IMR-90 (cell line): ENCODE results near the gene DPF3.

ENCODE experiments used
- BHLHE40 ChIP-seq: fragments of 150-350 bp; IDR thresholded peaks from 2 replicates; pipeline ENCODE4 v1.6.1; 2016; ENCODE audit warnings: mild to moderate bottlenecking, low read depth, low read length
- CEBPB ChIP-seq: IDR thresholded peaks from 2 replicates; pipeline ENCODE4 v1.6.1; 2012; ENCODE audit warnings: low read depth, low read length, improper control_type of control experiment
- FOS ChIP-seq: fragments of 150-350 bp; IDR thresholded peaks from 2 replicates; pipeline ENCODE4 v1.6.1; 2016; ENCODE audit warnings: low read depth, low read length
- MAFK ChIP-seq: IDR thresholded peaks from 2 replicates; pipeline ENCODE4 v1.6.1; 2012; ENCODE audit warnings: low read depth, low read length, improper control_type of control experiment
- MXI1 ChIP-seq: IDR thresholded peaks from 2 replicates; pipeline ENCODE4 v1.6.1; 2012; ENCODE audit warnings: low read depth, mild to moderate bottlenecking, low read length, moderate library complexity, borderline replicate concordance
- NFE2L2 ChIP-seq: fragments of 150-350 bp; IDR thresholded peaks from 2 replicates; pipeline ENCODE4 v1.6.1; 2016; ENCODE audit warnings: low read depth, mild to moderate bottlenecking, low read length
- POLR2A ChIP-seq: IDR thresholded peaks from 2 replicates; pipeline ENCODE4 v1.6.1; 2012; ENCODE audit warnings: mild to moderate bottlenecking, low read depth, low read length
- RAD21 ChIP-seq: IDR thresholded peaks from 2 replicates; pipeline ENCODE4 v1.6.1; 2012; ENCODE audit warnings: low read length, improper control_type of control experiment
- RCOR1 ChIP-seq: IDR thresholded peaks from 2 replicates; pipeline ENCODE4 v1.6.1; 2012; ENCODE audit warnings: mild to moderate bottlenecking, low read length, improper control_type of control experiment; ENCODE audit not compliant: insufficient replicate concordance
- RFX5 ChIP-seq: IDR thresholded peaks from 2 replicates; pipeline ENCODE4 v1.8.0; 2012; ENCODE audit warnings: low read depth, mild to moderate bottlenecking, low read length, moderate library complexity
- SMC3 ChIP-seq: fragments of 150-350 bp; IDR thresholded peaks from 2 replicates; pipeline ENCODE4 v1.6.1; 2016; ENCODE audit warnings: low read depth, mild to moderate bottlenecking, antibody characterized with exemption, low read length, moderate library complexity
- USF2 ChIP-seq: fragments of 150-350 bp; IDR thresholded peaks from 2 replicates; pipeline ENCODE4 v1.6.1; 2017; ENCODE audit warnings: mild to moderate bottlenecking, antibody characterized with exemption, low read length, low read depth
- TF ChIP-seq, protein P1 (sequence below): conservative IDR thresholded peaks from 2 replicates; pipeline ENCODE4 v1.5.1; 2012; ENCODE audit warnings: mild to moderate bottlenecking, low read depth, low read length, improper control_type of control experiment
- TF ChIP-seq, protein P2 (sequence below): fragments of 150-350 bp; IDR thresholded peaks from 2 replicates; pipeline ENCODE4 v1.6.1; 2016; ENCODE audit warnings: low read depth, mild to moderate bottlenecking, low read length, moderate library complexity, borderline replicate concordance

- TF ChIP-seq, protein P1, sequence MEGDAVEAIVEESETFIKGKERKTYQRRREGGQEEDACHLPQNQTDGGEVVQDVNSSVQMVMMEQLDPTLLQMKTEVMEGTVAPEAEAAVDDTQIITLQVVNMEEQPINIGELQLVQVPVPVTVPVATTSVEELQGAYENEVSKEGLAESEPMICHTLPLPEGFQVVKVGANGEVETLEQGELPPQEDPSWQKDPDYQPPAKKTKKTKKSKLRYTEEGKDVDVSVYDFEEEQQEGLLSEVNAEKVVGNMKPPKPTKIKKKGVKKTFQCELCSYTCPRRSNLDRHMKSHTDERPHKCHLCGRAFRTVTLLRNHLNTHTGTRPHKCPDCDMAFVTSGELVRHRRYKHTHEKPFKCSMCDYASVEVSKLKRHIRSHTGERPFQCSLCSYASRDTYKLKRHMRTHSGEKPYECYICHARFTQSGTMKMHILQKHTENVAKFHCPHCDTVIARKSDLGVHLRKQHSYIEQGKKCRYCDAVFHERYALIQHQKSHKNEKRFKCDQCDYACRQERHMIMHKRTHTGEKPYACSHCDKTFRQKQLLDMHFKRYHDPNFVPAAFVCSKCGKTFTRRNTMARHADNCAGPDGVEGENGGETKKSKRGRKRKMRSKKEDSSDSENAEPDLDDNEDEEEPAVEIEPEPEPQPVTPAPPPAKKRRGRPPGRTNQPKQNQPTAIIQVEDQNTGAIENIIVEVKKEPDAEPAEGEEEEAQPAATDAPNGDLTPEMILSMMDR = no peak
- TF ChIP-seq RCOR1 (no peak), BHLHE40 (no peak), POLR2A (no peak), RFX5 (no peak), SMC3 (no peak), CEBPB (peak; percentile 94), NFE2L2 (no peak), RAD21 (no peak; the same call in 1 of the 2 replicates), USF2 (no peak), FOS (no peak), MXI1 (no peak), MAFK (no peak)
- TF ChIP-seq, protein P2, sequence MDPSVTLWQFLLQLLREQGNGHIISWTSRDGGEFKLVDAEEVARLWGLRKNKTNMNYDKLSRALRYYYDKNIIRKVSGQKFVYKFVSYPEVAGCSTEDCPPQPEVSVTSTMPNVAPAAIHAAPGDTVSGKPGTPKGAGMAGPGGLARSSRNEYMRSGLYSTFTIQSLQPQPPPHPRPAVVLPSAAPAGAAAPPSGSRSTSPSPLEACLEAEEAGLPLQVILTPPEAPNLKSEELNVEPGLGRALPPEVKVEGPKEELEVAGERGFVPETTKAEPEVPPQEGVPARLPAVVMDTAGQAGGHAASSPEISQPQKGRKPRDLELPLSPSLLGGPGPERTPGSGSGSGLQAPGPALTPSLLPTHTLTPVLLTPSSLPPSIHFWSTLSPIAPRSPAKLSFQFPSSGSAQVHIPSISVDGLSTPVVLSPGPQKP = no peak
Measured at GRCh38 chr14:72699852-72700257, 194.0 kb downstream of the DPF3 start.
